HG03442 (cell line): ENCODE data around the gene PROC.

Experiments
- ATAC-seq: cut with Tn5 transposase; IDR thresholded peaks from one replicate; pipeline ENCODE4 v1.9.1; 2021; ENCODE audit warnings: mild to moderate bottlenecking, moderate library complexity; ENCODE audit not compliant: unreplicated experiment

The PROC gene

GRCh38 chr2:127453392-127454171 lies 35.4 kb downstream of the PROC start:
- ATAC-seq = no peak

GRCh38 chr2:127454595-127455565 lies 36.7 kb downstream of the PROC start:
- ATAC-seq = no peak

- ATAC-seq = no peak
These were observed 37.6 kb downstream of the PROC start for GRCh38 chr2:127455566-127456493.

- ATAC-seq = no peak
These were observed 38.7 kb downstream of the PROC start for GRCh38 chr2:127456960-127457359.

- ATAC-seq = no peak
These were observed 44.2 kb downstream of the PROC start for GRCh38 chr2:127462461-127462860.

GRCh38 chr2:127463155-127463991 lies 45.1 kb downstream of the PROC start:
- no peak for ATAC-seq

- ATAC-seq = no peak
These were observed 46.4 kb downstream of the PROC start for GRCh38 chr2:127464470-127465257.

GRCh38 chr2:127465258-127465657 lies 47.0 kb downstream of the PROC start:
- no peak for ATAC-seq

GRCh38 chr2:127469051-127469450 lies 50.8 kb downstream of the PROC start:
- ATAC-seq = no peak

- no peak for ATAC-seq
These were observed 51.7 kb downstream of the PROC start for GRCh38 chr2:127469974-127470373.

- ATAC-seq = no peak
These were observed 53.2 kb downstream of the PROC start for GRCh38 chr2:127471286-127471988.

- ATAC-seq = no peak
These were observed 54.0 kb downstream of the PROC start for GRCh38 chr2:127472268-127472667.

- ATAC-seq = no peak
These were observed 57.6 kb downstream of the PROC start for GRCh38 chr2:127475788-127476187.
